MM.1S (cell line): ENCODE data around the gene WDR88.

ENCODE experiments used
- CTCF ChIP-seq: fragments of 300-600 bp; sonication (generic); IDR thresholded peaks from 2 replicates; pipeline ENCODE4 v1.5.1; 2016; ENCODE audit warnings: antibody characterized with exemption, low read length, mixed read lengths
- EZH2 ChIP-seq: fragments of 300-600 bp; sonication (generic); optimal IDR thresholded peaks from 2 replicates; pipeline ENCODE3; 2017; ENCODE audit warnings: low read depth, mild to moderate bottlenecking, antibody characterized with exemption, low read length, mixed read lengths
- EZH2phosphoT487 ChIP-seq: fragments of 300-600 bp; sonication (generic); IDR thresholded peaks from 2 replicates; pipeline ENCODE4 v1.6.1; 2018; ENCODE audit warnings: antibody characterized with exemption, low read length

GRCh38 chr19:33199441-33200265 is 67.7 kb downstream of the WDR88 start:
- TF ChIP-seq CTCF (no peak), EZH2 (no peak), EZH2phosphoT487 (no peak)
